ENCODE measurements around the gene LLPH. TPM values are rescaled to one million over a fixed set of nuclear protein-coding genes. Genes with fewer than 3 reads are reported as not detected.

The LLPH gene
- polyA plus RNA-seq, 1 of the 3 experiments (the other 2 are of a cell fraction) = 7.4 TPM

GRCh38 chr12:66118240-66118891 lies 12.2 kb downstream of the LLPH start (continued):
- TF ChIP-seq ELF1 (IDR thresholded peaks at IDR 0.05) = no peak
- TF ChIP-seq TEAD4 (IDR thresholded peaks at IDR 0.05; ENCODE audit: borderline replicate concordance, insufficient read depth) = no peak
- no peak for TF ChIP-seq FOXJ3 (CRISPR knock-in tag; IDR thresholded peaks at IDR 0.05)
- TF ChIP-seq RAD21 (IDR thresholded peaks at IDR 0.05; ENCODE audit: low read length) = no peak

- Histone ChIP-seq H3K4me2 (no peak overlapping the region), H4K20me1 (ENCODE audit: insufficient read depth) (no peaks in the 10 kb centered on the region), H3K79me2 (ENCODE audit: insufficient read depth) (no peaks in the 10 kb centered on the region), H3K27ac (ENCODE audit: low read depth in 2 of 2, low read length in 1 of 2) (no peak overlapping the region), H3K9me2 (no peaks in the 10 kb centered on the region), H3K27me3 (ENCODE audit: insufficient read depth) (no peaks in the 10 kb centered on the region), H3K9me3 (no peaks in the 10 kb centered on the region), H2AFZ (ENCODE audit: low read depth) (no peak overlapping the region), H3K4me3 (ENCODE audit: low read depth in 2 of 2, low read length in 1 of 2) (no peak overlapping the region), H3K36me3 (replicated peaks in 1 of 2; ENCODE audit: control insufficient read depth in 1 of 2, insufficient read depth in 2 of 2, low read length in 1 of 2) (peaks cover 10 to 13% of the 10 kb centered on the region in 2 experiments), H3K4me1 (ENCODE audit: control insufficient read depth in 1 of 2, insufficient read depth in 2 of 2, low read depth in 1 of 2, low read length in 1 of 2) (no peaks in the 10 kb centered on the region), H3K9ac (no peak overlapping the region), H3F3A (replicated peaks; ENCODE audit: insufficient read depth) (peaks cover 20% of the 10 kb centered on the region)
- ChIA-PET POLR2A (no interaction called here), CTCF (no interaction called here)
- TF ChIP-seq RAD21 (IDR thresholded peaks at IDR 0.05; ENCODE audit: low read length) (no peak), NFIC (IDR thresholded peaks at IDR 0.05; ENCODE audit: borderline replicate concordance) (no peak), EZH2phosphoT487 (IDR thresholded peaks at IDR 0.05; ENCODE audit: borderline replicate concordance, low read depth) (no peak), CHD2 (IDR thresholded peaks at IDR 0.05; ENCODE audit: low read length, partially characterized antibody) (no peak), ELF1 (IDR thresholded peaks at IDR 0.05) (no peak), YY1 (IDR thresholded peaks at IDR 0.05; ENCODE audit: low read depth) (no peak), TEAD4 (IDR thresholded peaks at IDR 0.05; ENCODE audit: borderline replicate concordance, insufficient read depth) (no peak)
- TF ChIP-seq, protein P1, sequence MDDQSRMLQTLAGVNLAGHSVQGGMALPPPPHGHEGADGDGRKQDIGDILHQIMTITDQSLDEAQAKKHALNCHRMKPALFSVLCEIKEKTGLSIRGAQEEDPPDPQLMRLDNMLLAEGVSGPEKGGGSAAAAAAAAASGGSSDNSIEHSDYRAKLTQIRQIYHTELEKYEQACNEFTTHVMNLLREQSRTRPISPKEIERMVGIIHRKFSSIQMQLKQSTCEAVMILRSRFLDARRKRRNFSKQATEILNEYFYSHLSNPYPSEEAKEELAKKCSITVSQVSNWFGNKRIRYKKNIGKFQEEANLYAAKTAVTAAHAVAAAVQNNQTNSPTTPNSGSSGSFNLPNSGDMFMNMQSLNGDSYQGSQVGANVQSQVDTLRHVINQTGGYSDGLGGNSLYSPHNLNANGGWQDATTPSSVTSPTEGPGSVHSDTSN (IDR thresholded peaks at IDR 0.05) = no peak
- 91% methylated on average over 2 of the region's 2 CpGs for WGBS (ENCODE audit: low lambda C conversion rate)
- no peak for DNase-seq
Measured at GRCh38 chr12:66117242-66117641, 13.3 kb downstream of the LLPH start.

- 55% methylated on average over 4 of the region's 4 CpGs for WGBS (ENCODE audit: low lambda C conversion rate)
- POLR2A ChIA-PET = no interaction called here
- H3K79me2 ChIP-seq (ENCODE audit: insufficient read depth) = no peaks in the 10 kb centered on the region
Measured at GRCh38 chr12:66115071-66115600, 15.4 kb downstream of the LLPH start.

More at GRCh38 chr12:66115071-66115600, 15.4 kb downstream of the LLPH start:
- no peak overlapping the region for H3K4me2 ChIP-seq
- H3K27me3 ChIP-seq (ENCODE audit: insufficient read depth) = no peaks in the 10 kb centered on the region
- DNase-seq = no peak
- no peaks in the 10 kb centered on the region for H3K4me1 ChIP-seq (ENCODE audit: control insufficient read depth in 1 of 2, insufficient read depth in 2 of 2, low read depth in 1 of 2, low read length in 1 of 2)
- no peak overlapping the region for H3K9ac ChIP-seq
- CTCF ChIA-PET = no interaction called here
- TF ChIP-seq GABPA (IDR thresholded peaks at IDR 0.05; ENCODE audit: low read depth) (no peak), JUND (IDR thresholded peaks at IDR 0.05) (no peak), CTCF (IDR thresholded peaks at IDR 0.05) (no peak), EP300 (IDR thresholded peaks at IDR 0.05; ENCODE audit: borderline replicate concordance in 1 of 2, low read depth in 1 of 2, low read length in 1 of 2) (no peak), FOSL2 (IDR thresholded peaks at IDR 0.05; ENCODE audit: borderline replicate concordance, low read depth) (no peak), ELF1 (IDR thresholded peaks at IDR 0.05) (no peak), POLR2AphosphoS5 (IDR thresholded peaks at IDR 0.05; ENCODE audit: low read depth, low read length) (no peak), MXI1 (IDR thresholded peaks at IDR 0.05; ENCODE audit: low read depth, low read length) (no peak), TCF12 (IDR thresholded peaks at IDR 0.05) (no peak), FOXJ3 (CRISPR knock-in tag; IDR thresholded peaks at IDR 0.05) (no peak), NRF1 (IDR thresholded peaks at IDR 0.05; ENCODE audit: low read depth, low read length) (no peak), FOXM1 (IDR thresholded peaks at IDR 0.05; ENCODE audit: low read depth) (no peak), SIN3A (IDR thresholded peaks at IDR 0.05; ENCODE audit: borderline replicate concordance, low read depth, low read length) (no peak)
- no peak overlapping the region for H3K4me3 ChIP-seq (ENCODE audit: low read depth in 2 of 2, low read length in 1 of 2)
- no peaks in the 10 kb centered on the region for H4K20me1 ChIP-seq (ENCODE audit: insufficient read depth)
- H3F3A ChIP-seq (replicated peaks; ENCODE audit: insufficient read depth) = peaks cover 17% of the 10 kb centered on the region
- H3K36me3 ChIP-seq (replicated peaks in 1 of 2; ENCODE audit: control insufficient read depth in 1 of 2, insufficient read depth in 2 of 2, low read length in 1 of 2) = peaks cover under 1 to 1% of the 10 kb centered on the region in 2 experiments
- no peak overlapping the region for H3K27ac ChIP-seq (ENCODE audit: low read depth in 2 of 2, low read length in 1 of 2)
- no peak overlapping the region for H2AFZ ChIP-seq (ENCODE audit: low read depth)
- no peaks in the 10 kb centered on the region for H3K9me3 ChIP-seq
- no peaks in the 10 kb centered on the region for H3K9me2 ChIP-seq

Measured in SK-N-SH (cell line).